NB4 (cell line): ENCODE results near the gene MFSD6.

ENCODE experiments used
- DNase-seq: peaks from one replicate; pipeline ENCODE4 v3.0.0; 2010; ENCODE audit warnings: low read depth
- H3K4me3 ChIP-seq: one replicate; pipeline ENCODE4 v1.5.1; 2011; ENCODE audit warnings: mild to moderate bottlenecking, low read depth, low read length, moderate library complexity
- CTCF ChIP-seq: IDR thresholded peaks from one replicate; pipeline ENCODE4 v1.5.1; 2012; ENCODE audit warnings: low read depth, low read length
- MAX ChIP-seq: IDR thresholded peaks from 2 replicates; pipeline ENCODE4 v1.6.1; 2011; ENCODE audit warnings: low read depth, low read length
- MYC ChIP-seq: IDR thresholded peaks from 2 replicates; pipeline ENCODE4 v1.6.1; 2011; ENCODE audit warnings: low read depth, low read length
- POLR2A ChIP-seq: IDR thresholded peaks from 2 replicates; pipeline ENCODE4 v1.6.1; 2011; ENCODE audit warnings: mild to moderate bottlenecking; ENCODE audit not compliant: insufficient read length; ENCODE audit errors: extremely low read depth

Gene MFSD6

GRCh38 chr2:190387422-190387821 is 20.7 kb upstream of the MFSD6 start:
- TF ChIP-seq POLR2A (no peak), MYC (no peak), MAX (no peak), CTCF (no peak)
- H3K4me3 ChIP-seq = no peak overlapping the region
- no peak for DNase-seq

- no peak overlapping the region for H3K4me3 ChIP-seq
- no peak for DNase-seq
- TF ChIP-seq POLR2A = no peak
- no peak for TF ChIP-seq MYC
- TF ChIP-seq MAX = no peak
Observed at GRCh38 chr2:190396271-190396670, 11.9 kb upstream of the MFSD6 start.

- H3K4me3 ChIP-seq = no peak overlapping the region
- no peak for DNase-seq
- TF ChIP-seq CTCF = no peak
- no peak for TF ChIP-seq MAX
- no peak for TF ChIP-seq MYC
- no peak for TF ChIP-seq POLR2A
Observed at GRCh38 chr2:190402986-190403603, 5.1 kb upstream of the MFSD6 start.

GRCh38 chr2:190404487-190404886 is 3.7 kb upstream of the MFSD6 start:
- peak; percentile 91 for DNase-seq
- no peak overlapping the region for H3K4me3 ChIP-seq
- no peak for TF ChIP-seq CTCF
- TF ChIP-seq POLR2A = no peak
- TF ChIP-seq MYC = no peak
- no peak for TF ChIP-seq MAX

- DNase-seq = peak; percentile 24
- H3K4me3 ChIP-seq = no peak overlapping the region
- no peak for TF ChIP-seq CTCF
Observed at GRCh38 chr2:190405070-190405469, 3.1 kb upstream of the MFSD6 start.

- H3K4me3 ChIP-seq = no peak overlapping the region
- no peak for TF ChIP-seq MAX
- no peak for TF ChIP-seq CTCF
- no peak for TF ChIP-seq MYC
- TF ChIP-seq POLR2A = no peak
- DNase-seq = no peak
Observed at GRCh38 chr2:190405995-190406394, 2.2 kb upstream of the MFSD6 start.
